Measurements from ENCODE around the gene TMEM108.

The TMEM108 gene

DNA sequence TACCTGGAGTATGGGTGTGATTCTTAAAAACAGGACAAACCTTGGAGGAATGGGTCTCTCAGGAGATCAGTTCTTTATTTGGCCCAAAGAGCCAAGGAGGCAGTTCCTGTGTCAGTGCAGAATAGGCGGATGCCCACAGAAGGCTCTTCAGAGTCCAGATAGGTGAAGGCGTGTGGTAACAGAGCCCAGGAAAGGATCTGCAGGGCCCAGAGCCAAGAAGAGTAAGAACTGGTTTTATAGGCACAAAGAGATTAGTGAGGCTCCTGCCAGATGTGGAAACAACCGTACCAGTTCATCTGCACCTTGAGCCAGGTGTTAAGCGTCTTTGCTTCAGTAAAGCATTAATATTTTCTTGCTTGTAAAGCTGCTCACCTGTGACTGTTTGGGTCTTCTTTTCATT is 221.6 kb downstream of the TMEM108 start:
- no peak overlapping the region for H3K4me3 ChIP-seq (ENCODE audit: low read depth, low read length)
- TF ChIP-seq, protein P1, sequence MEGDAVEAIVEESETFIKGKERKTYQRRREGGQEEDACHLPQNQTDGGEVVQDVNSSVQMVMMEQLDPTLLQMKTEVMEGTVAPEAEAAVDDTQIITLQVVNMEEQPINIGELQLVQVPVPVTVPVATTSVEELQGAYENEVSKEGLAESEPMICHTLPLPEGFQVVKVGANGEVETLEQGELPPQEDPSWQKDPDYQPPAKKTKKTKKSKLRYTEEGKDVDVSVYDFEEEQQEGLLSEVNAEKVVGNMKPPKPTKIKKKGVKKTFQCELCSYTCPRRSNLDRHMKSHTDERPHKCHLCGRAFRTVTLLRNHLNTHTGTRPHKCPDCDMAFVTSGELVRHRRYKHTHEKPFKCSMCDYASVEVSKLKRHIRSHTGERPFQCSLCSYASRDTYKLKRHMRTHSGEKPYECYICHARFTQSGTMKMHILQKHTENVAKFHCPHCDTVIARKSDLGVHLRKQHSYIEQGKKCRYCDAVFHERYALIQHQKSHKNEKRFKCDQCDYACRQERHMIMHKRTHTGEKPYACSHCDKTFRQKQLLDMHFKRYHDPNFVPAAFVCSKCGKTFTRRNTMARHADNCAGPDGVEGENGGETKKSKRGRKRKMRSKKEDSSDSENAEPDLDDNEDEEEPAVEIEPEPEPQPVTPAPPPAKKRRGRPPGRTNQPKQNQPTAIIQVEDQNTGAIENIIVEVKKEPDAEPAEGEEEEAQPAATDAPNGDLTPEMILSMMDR (IDR thresholded peaks at IDR 0.05; ENCODE audit: insufficient read depth, low read depth, low read length, missing control alignments) = no peak
- no peak for DNase-seq (ENCODE audit: low read depth)

DNA sequence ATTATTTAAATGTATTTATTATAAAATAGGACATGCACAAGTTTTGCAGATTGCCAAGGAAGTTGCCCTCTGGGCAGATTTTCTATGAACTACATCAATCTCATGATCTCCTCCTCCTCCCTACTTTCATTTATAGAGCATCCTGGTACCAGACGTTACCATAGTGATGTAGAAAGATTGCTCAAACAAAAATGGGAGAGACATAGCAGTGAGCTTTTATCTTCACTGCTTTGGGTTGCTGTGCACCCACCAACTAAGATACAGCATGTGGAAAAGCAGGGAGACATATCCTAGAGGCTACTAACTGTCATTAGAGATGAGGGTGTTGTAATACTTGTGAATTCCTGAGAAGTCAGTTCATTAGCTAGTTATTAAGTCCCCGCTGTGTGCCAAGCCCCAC is 224.1 kb downstream of the TMEM108 start:
- DNase-seq (ENCODE audit: low read depth) = no peak
- TF ChIP-seq, protein P1 (IDR thresholded peaks at IDR 0.05; ENCODE audit: insufficient read depth, low read depth, low read length, missing control alignments) = no peak
- no peak overlapping the region for H3K4me3 ChIP-seq (ENCODE audit: low read depth, low read length)

DNA sequence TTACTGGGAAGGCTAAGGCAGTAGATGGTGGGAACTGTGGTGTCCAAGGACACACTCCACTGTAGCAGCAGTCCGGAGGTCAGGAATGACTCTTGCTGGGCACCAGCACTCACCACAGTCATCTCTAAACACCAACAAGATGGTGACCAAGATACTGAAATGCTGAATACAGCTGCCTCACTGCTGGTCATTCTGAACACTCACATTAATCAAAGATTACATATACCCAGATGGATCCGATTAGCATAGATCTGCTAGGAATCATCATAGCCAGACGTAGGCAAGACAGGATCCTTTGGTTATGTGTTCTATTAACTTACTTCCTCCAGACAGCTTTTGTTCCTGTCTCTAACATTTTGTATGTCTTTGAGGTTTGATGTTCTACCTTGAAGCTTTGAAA is 226.7 kb downstream of the TMEM108 start:
- no peak for DNase-seq (ENCODE audit: low read depth)
- TF ChIP-seq, protein P1 (IDR thresholded peaks at IDR 0.05; ENCODE audit: insufficient read depth, low read depth, low read length, missing control alignments) = no peak
- H3K4me3 ChIP-seq (ENCODE audit: low read depth, low read length) = no peak overlapping the region

DNA sequence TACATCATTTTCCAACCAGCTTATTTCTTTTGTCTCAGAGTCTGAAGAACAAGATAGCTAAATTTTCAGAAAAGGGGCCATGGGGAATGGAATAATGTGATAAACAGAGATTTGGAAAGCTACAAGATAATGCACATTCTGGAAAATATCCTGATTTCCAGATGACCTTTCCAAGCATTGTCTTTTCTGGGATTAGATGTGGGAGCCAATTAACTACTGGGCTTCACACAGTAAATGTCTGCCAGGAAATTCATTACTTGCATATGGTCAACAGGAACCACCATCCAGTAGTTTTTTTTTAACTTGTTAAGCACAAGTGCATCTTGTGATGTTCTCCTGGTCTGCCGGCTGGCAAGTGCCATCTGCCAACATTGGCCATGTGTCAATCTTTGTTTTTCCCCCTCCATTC is 230.5 kb downstream of the TMEM108 start:
- no peak for DNase-seq (ENCODE audit: low read depth)
- H3K4me3 ChIP-seq (ENCODE audit: low read depth, low read length) = no peak overlapping the region
- TF ChIP-seq, protein P1 (IDR thresholded peaks at IDR 0.05; ENCODE audit: insufficient read depth, low read depth, low read length, missing control alignments) = no peak

DNA sequence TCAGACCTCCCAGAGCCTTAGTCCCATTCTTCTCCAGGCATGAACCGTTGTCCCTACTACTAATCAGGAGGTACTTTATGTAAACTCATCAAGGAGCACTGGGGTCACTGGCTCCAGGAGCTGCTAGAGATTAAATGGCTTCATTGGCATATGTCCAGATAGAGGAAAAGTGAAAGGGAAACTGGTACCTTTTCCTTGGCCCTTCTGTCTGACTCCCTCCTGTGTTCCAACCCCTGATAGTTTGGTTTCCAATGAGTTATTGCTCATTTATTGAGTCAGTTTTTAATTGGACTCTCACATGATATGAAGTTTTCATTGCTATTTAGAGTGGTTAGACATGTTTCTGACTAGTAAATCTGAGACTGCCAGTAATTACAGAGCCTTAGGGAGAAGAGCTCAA is 231.2 kb downstream of the TMEM108 start:
- TF ChIP-seq, protein P1 (IDR thresholded peaks at IDR 0.05; ENCODE audit: insufficient read depth, low read depth, low read length, missing control alignments) = no peak
- H3K4me3 ChIP-seq (ENCODE audit: low read depth, low read length) = no peak overlapping the region
- no peak for DNase-seq (ENCODE audit: low read depth)

DNA sequence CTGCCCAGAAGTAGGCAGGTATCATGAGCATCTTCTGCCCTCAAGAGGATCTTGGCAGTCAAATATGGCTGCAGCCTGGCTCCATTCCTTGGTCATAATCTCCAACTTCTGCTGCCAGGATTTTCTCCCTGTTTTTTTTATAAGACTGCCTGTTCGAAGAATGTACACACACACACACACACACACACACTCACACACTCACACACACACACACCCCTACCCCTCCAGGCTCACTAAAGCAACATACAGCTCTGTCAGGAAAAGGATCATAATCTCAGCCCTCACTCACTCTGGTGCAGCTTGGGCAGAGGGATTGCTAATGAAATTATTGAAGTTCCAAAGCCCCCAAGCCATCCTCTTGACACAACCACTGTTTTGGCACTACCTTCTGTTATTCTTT is 232.4 kb downstream of the TMEM108 start:
- no peak overlapping the region for H3K4me3 ChIP-seq (ENCODE audit: low read depth, low read length)
- TF ChIP-seq, protein P1 (IDR thresholded peaks at IDR 0.05; ENCODE audit: insufficient read depth, low read depth, low read length, missing control alignments) = no peak
- no peak for DNase-seq (ENCODE audit: low read depth)

DNA sequence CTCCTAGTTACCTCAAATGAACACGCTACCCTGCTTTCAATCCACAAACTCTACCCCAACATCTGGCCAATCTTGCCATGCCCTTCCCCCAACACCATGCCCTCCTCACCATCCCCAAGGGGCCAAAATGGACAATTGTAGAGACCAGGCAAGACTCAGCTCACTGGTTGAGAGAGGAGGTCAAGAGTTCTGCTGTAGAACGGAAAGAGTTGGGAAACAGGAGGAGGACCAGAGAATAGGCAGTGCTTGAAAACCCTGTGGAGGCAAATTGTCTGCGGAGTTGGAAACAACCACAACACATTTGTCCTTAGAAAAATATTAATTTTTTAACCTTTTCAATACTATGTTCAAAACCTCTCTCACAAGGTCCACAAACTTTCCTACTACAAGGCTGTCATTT is 232.9 kb downstream of the TMEM108 start:
- H3K4me3 ChIP-seq (ENCODE audit: low read depth, low read length) = no peak overlapping the region
- DNase-seq (ENCODE audit: low read depth) = no peak

More for the DNA sequence above, 232.9 kb downstream of the TMEM108 start:
- TF ChIP-seq, protein P1 (IDR thresholded peaks at IDR 0.05; ENCODE audit: insufficient read depth, low read depth, low read length, missing control alignments) = no peak
